Measurements from ENCODE around the gene TXN2. TPM values are rescaled to one million over a fixed set of nuclear protein-coding genes. Genes with fewer than 3 reads are reported as not detected.
A peak's percentile ranks its signal among the peaks of the same experiment; 100 is the strongest.

The TXN2 gene
- total RNA-seq, 2 experiments from 2014 or later: 96.5 to 101 TPM

DNA sequence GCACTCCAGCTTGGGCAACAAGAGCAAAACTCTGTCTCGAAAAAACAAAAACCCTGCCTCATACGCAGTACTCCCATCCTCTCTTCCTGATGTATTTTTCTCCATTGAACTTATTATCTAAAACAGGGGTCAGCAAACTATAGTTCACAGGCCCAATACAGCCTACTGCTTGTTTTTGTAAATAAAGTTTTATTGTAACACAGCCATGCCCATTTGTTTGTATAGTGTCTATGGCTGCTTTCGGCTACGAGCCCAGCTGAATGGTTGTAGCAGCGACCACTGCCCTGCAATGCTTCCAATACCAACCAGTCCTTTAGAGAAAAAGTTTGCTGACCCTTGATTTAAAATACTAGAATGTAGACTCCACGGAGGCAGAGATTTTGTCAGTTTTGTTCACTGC, 6.1 kb downstream of the TXN2 start:
- TF ChIP-seq, protein P1, sequence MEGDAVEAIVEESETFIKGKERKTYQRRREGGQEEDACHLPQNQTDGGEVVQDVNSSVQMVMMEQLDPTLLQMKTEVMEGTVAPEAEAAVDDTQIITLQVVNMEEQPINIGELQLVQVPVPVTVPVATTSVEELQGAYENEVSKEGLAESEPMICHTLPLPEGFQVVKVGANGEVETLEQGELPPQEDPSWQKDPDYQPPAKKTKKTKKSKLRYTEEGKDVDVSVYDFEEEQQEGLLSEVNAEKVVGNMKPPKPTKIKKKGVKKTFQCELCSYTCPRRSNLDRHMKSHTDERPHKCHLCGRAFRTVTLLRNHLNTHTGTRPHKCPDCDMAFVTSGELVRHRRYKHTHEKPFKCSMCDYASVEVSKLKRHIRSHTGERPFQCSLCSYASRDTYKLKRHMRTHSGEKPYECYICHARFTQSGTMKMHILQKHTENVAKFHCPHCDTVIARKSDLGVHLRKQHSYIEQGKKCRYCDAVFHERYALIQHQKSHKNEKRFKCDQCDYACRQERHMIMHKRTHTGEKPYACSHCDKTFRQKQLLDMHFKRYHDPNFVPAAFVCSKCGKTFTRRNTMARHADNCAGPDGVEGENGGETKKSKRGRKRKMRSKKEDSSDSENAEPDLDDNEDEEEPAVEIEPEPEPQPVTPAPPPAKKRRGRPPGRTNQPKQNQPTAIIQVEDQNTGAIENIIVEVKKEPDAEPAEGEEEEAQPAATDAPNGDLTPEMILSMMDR (IDR thresholded peaks at IDR 0.05): no peak
- Mint-ChIP-seq H3K4me3 (no peak overlapping the region), H3K4me1 (ENCODE audit: low read depth) (peaks cover 9% of the 10 kb centered on the region), H3K36me3 (ENCODE audit: low read depth) (peaks cover 30% of the 10 kb centered on the region), H3K27ac (no peak overlapping the region), H3K27me3 (no peaks in the 10 kb centered on the region), H3K9me3 (no peaks in the 10 kb centered on the region)
- DNase-seq: no peak
- CTCF ChIA-PET: interaction anchor here (2.6 to 14.1 kb wide), 2 partner anchors 11 to 174 kb away, joined by 13 to 152 read pairs; no protein-coding TSS in a partner anchor
- intact Hi-C loops (cut with micrococcal nuclease): no loop called here
- POLR2A ChIA-PET: interaction anchor here (1.2 to 1.5 kb wide), 2 partner anchors 9 to 25 kb away, joined by 3 to 7 read pairs; no protein-coding TSS in a partner anchor
- no peak for ATAC-seq

DNA sequence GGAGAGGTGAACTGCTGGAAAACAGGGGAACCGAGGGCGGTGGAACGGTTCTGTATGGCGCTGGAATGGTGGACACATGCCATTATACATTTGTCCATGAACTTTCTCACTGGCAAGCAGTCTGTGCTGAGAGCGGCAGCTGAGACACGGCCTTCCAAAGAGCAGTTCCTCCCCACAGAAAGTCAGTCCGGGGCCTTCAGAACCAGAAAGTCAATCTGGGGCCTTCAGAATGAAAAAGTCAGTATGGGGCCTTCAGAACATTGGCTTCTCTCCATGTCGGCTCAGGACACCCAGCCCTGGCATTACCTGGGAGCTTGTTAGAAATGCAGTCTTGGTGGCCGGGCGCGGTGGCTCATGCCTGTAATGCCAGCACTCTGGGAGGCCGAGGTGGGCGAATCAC, 8.8 kb downstream of the TXN2 start:
- CTCF ChIA-PET: interaction anchor here (3.9 to 14.1 kb wide), 2 partner anchors 139 to 172 kb away, joined by 31 to 152 read pairs; no protein-coding TSS in a partner anchor
- Mint-ChIP-seq H3K4me3 (no peak overlapping the region), H3K4me1 (ENCODE audit: low read depth) (peaks cover 15% of the 10 kb centered on the region), H3K27ac (peak overlapping the region; percentile 30), H3K27me3 (no peaks in the 10 kb centered on the region), H3K9me3 (no peaks in the 10 kb centered on the region), H3K36me3 (ENCODE audit: low read depth) (peaks cover 26% of the 10 kb centered on the region)
- DNase-seq (no peak), ATAC-seq (no peak)
- TF ChIP-seq, protein P1 (IDR thresholded peaks at IDR 0.05): no peak
- POLR2A ChIA-PET: no interaction called here
- intact Hi-C loops (cut with micrococcal nuclease): no loop called here

DNA sequence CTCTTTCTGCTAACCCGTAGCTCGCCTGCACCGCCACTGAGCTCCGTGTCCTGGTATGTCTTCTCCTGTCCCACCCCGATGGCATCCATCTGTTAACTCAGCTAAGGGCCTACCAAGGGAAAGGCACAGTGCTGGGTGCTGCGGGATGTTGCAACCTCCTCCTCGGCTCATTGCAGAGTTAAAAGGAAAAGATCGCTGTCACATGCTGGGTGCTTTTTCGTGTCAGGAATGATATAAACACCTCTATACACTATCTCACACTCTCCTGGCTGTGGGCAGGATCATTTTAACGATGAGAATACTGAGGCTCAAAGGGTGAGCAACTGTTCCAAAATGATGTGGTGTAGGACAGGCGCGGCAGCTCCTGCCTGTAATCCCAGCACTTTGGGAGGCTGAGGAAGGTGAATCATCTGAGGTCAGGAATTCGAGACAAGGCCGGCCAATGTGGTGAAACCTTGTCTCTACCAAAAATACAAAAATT, 10.1 kb downstream of the TXN2 start:
- Mint-ChIP-seq H3K36me3 (ENCODE audit: low read depth) (peaks cover 17% of the 10 kb centered on the region), H3K27ac (no peak overlapping the region), H3K4me3 (no peak overlapping the region), H3K9me3 (no peaks in the 10 kb centered on the region), H3K27me3 (no peaks in the 10 kb centered on the region), H3K4me1 (ENCODE audit: low read depth) (peaks cover 26% of the 10 kb centered on the region)
- TF ChIP-seq, protein P1 (IDR thresholded peaks at IDR 0.05): no peak
- intact Hi-C loops (cut with micrococcal nuclease): no loop called here
- ATAC-seq: no peak
- POLR2A ChIA-PET: interaction anchor here (0.9 to 1.5 kb wide), 4 partner anchors 13 to 142 kb away, joined by 3 to 4 read pairs (median 4); no protein-coding TSS in a partner anchor
- CTCF ChIA-PET: interaction anchor here (1.0 to 14.1 kb wide), 29 partner anchors 9 to 254 kb away, joined by 3 to 152 read pairs (median 7); partner anchors contain the start of gene TXN2
- no peak for DNase-seq

DNA sequence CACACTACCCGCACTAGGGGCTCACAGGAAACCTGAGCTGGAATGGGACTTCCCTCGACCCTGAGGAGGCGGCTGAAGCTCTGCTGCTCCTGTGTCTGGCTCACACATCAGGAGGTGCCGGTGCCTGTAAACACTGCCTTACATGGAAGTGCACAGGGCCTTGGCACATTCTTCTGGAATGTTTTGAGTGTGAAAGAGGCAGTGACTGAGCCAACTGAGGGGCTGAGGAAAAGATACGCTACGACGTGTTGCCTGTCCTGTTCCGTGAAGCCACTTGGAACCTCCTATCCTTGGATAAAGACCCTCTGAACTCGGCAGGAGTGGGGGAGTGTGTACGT, 10.5 kb downstream of the TXN2 start:
- Mint-ChIP-seq H3K4me1 (ENCODE audit: low read depth) (peaks cover 26% of the 10 kb centered on the region), H3K9me3 (no peaks in the 10 kb centered on the region), H3K36me3 (ENCODE audit: low read depth) (peaks cover 15% of the 10 kb centered on the region), H3K27ac (no peak overlapping the region), H3K4me3 (no peak overlapping the region), H3K27me3 (no peaks in the 10 kb centered on the region)
- ChIA-PET CTCF (interaction anchor here (0.7 to 14.1 kb wide), 31 partner anchors 9 to 254 kb away, joined by 3 to 152 read pairs (median 6); partner anchors contain the start of gene TXN2), POLR2A (interaction anchor here (0.9 to 1.5 kb wide), 4 partner anchors 13 to 141 kb away, joined by 3 to 4 read pairs (median 4); no protein-coding TSS in a partner anchor)
- DNase-seq: no peak
- intact Hi-C loops (cut with micrococcal nuclease): loop anchor here (1.0 kb wide), 1 partner anchor 170 kb away; no protein-coding TSS in a partner anchor
- ATAC-seq: no peak
- TF ChIP-seq, protein P1 (IDR thresholded peaks at IDR 0.05): no peak

Data from activated CD8-positive, alpha-beta T cell treated with anti-CD3 and anti-CD28 coated beads for 36 hours (primary cell).